IMR-90 (cell line): ENCODE results near the gene ZNF598. TPM values are rescaled to one million over a fixed set of nuclear protein-coding genes. Genes with fewer than 3 reads are reported as not detected.

Experiments used
- ATAC-seq: fragments of 200-7000 bp; cut with Tn5 transposase; 2 replicates; pipeline ENCODE4 v1.9.1; 2020; ENCODE audit warnings: low read depth, mild to moderate bottlenecking, moderate library complexity
- BruUV-seq: library from RNA; stranded (reverse); fragments of 400-500 nt; replicated peaks from 2 replicates; lab custom pipeline; 2021; lab: Mats Ljungman, UMichigan
- CTCF ChIA-PET: fragments of 300-600 bp; formaldehyde crosslinking; extraction: SDS; loops from one replicate; lab custom pipeline; 2021; ENCODE audit warnings: antibody characterized with exemption; lab: Yijun Ruan, JAX
- POLR2A ChIA-PET: fragments of 300-600 bp; sonication (Branson Sonifier 250); formaldehyde crosslinking; loops from one replicate; lab custom pipeline; 2022; ENCODE audit warnings: antibody characterized with exemption; ENCODE audit not compliant: unreplicated experiment; lab: Charles Lee
- DNase-seq: peaks from one replicate; pipeline ENCODE4 v3.0.0; 2013
- H2AFZ ChIP-seq: replicated peaks from 2 replicates; pipeline ENCODE3; 2013; ENCODE audit warnings: low read length, mild to moderate bottlenecking; ENCODE audit not compliant: poor library complexity
- H2AK5ac ChIP-seq: 2 replicates; pipeline ENCODE4 v1.6.1; 2013; ENCODE audit warnings: low read depth, low read length, inconsistent platforms
- H2AK9ac ChIP-seq: replicated peaks from 2 replicates; pipeline ENCODE3; 2013; ENCODE audit warnings: mild to moderate bottlenecking, low read depth, low read length, moderate library complexity; ENCODE audit not compliant: poor library complexity
- H2BK120ac ChIP-seq: 2 replicates; pipeline ENCODE4 v1.6.1; 2013; ENCODE audit warnings: low read depth, low read length, inconsistent platforms
- H2BK15ac ChIP-seq: 3 replicates; pipeline ENCODE4 v1.6.1; 2013; ENCODE audit warnings: low read depth, low read length, inconsistent platforms
- H2BK20ac ChIP-seq: 2 replicates; pipeline ENCODE4 v1.6.1; 2013; ENCODE audit warnings: low read depth, mild to moderate bottlenecking, inconsistent platforms, low read length, moderate library complexity
- H2BK5ac ChIP-seq: 2 replicates; pipeline ENCODE4 v1.6.1; 2013; ENCODE audit warnings: mild to moderate bottlenecking, low read depth, low read length, inconsistent platforms; ENCODE audit not compliant: poor library complexity, severe bottlenecking
- H3K14ac ChIP-seq: replicated peaks from 2 replicates; pipeline ENCODE4 v1.6.1; 2013; ENCODE audit warnings: low read depth, low read length, inconsistent platforms
- H3K18ac ChIP-seq: 2 replicates; pipeline ENCODE4 v1.6.1; 2013; ENCODE audit warnings: low read depth, low read length, control low read depth
- H3K23ac ChIP-seq: 2 replicates; pipeline ENCODE4 v1.6.1; 2013; ENCODE audit warnings: low read depth, low read length, inconsistent platforms
- H3K27ac ChIP-seq: 2 replicates; pipeline ENCODE4 v1.5.1; 2013; ENCODE audit warnings: mild to moderate bottlenecking, control low read depth, low read length; ENCODE audit not compliant: insufficient read depth
- H3K27me3 ChIP-seq: 2 replicates; pipeline ENCODE4 v1.6.1; 2013; ENCODE audit warnings: low read length; ENCODE audit not compliant: control insufficient read depth, insufficient read depth
- H3K36me3 ChIP-seq: 2 replicates; pipeline ENCODE4 v1.6.1; 2013; ENCODE audit warnings: low read length, mixed read lengths; ENCODE audit not compliant: control insufficient read depth, insufficient read depth
- H3K4ac ChIP-seq: 2 replicates; pipeline ENCODE4 v1.6.1; 2013; ENCODE audit warnings: low read depth, low read length, inconsistent platforms
- H3K4me1 ChIP-seq: 2 replicates; pipeline ENCODE4 v1.6.1; 2013; ENCODE audit warnings: low read length, mixed read lengths; ENCODE audit not compliant: control insufficient read depth, insufficient read depth
- H3K4me2 ChIP-seq: 2 replicates; pipeline ENCODE4 v1.6.1; 2013; ENCODE audit warnings: low read depth, mild to moderate bottlenecking, control low read depth, low read length, moderate library complexity
- H3K4me3 ChIP-seq: 2 replicates; pipeline ENCODE4 v1.5.1; 2013; ENCODE audit warnings: low read depth, mild to moderate bottlenecking, control low read depth, low read length, moderate library complexity; ENCODE audit not compliant: insufficient read depth
- H3K56ac ChIP-seq: 2 replicates; pipeline ENCODE4 v1.6.1; 2013; ENCODE audit warnings: low read length, inconsistent platforms; ENCODE audit not compliant: insufficient read depth; ENCODE audit errors: extremely low read depth
- H3K79me1 ChIP-seq, 2 experiments: 2 replicates each; pipeline ENCODE4 v1.6.1; 2013; ENCODE audit warnings: low read length in 2 of 2, inconsistent platforms in 1 of 2, low read depth in 1 of 2
- H3K9ac ChIP-seq: 2 replicates; pipeline ENCODE4 v1.6.1; 2013; ENCODE audit warnings: low read depth, low read length, control low read depth
- H3K9me1 ChIP-seq: 2 replicates; pipeline ENCODE4 v1.6.1; 2013; ENCODE audit warnings: low read length, inconsistent platforms; ENCODE audit not compliant: insufficient read depth
- H3K9me3 ChIP-seq: 2 replicates; pipeline ENCODE4 v1.6.1; 2013; ENCODE audit warnings: low read length; ENCODE audit not compliant: control insufficient read depth, insufficient read depth
- H4K20me1 ChIP-seq: 2 replicates; pipeline ENCODE4 v1.6.1; 2013; ENCODE audit warnings: low read length, inconsistent platforms; ENCODE audit not compliant: insufficient read depth
- H4K5ac ChIP-seq: 2 replicates; pipeline ENCODE4 v1.6.1; 2013; ENCODE audit warnings: mild to moderate bottlenecking, low read depth, low read length, control low read depth
- H4K8ac ChIP-seq, 2 experiments: 2 replicates each; pipeline ENCODE4 v1.6.1; 2013; ENCODE audit warnings: low read depth in 2 of 2, low read length in 2 of 2, control low read depth in 1 of 2, inconsistent platforms in 1 of 2
- H4K91ac ChIP-seq: 2 replicates; pipeline ENCODE4 v1.6.1; 2013; ENCODE audit warnings: low read depth, low read length, inconsistent platforms; ENCODE audit not compliant: insufficient read depth
- BHLHE40 ChIP-seq: fragments of 150-350 bp; IDR thresholded peaks from 2 replicates; pipeline ENCODE4 v1.6.1; 2016; ENCODE audit warnings: mild to moderate bottlenecking, low read depth, low read length
- CEBPB ChIP-seq: IDR thresholded peaks from 2 replicates; pipeline ENCODE4 v1.6.1; 2012; ENCODE audit warnings: low read depth, low read length, improper control_type of control experiment
- CHD1 ChIP-seq: IDR thresholded peaks from 2 replicates; pipeline ENCODE4 v1.6.1; 2012; ENCODE audit warnings: low read depth, low read length, improper control_type of control experiment
- FOS ChIP-seq: fragments of 150-350 bp; IDR thresholded peaks from 2 replicates; pipeline ENCODE4 v1.6.1; 2016; ENCODE audit warnings: low read depth, low read length
- MAFK ChIP-seq: IDR thresholded peaks from 2 replicates; pipeline ENCODE4 v1.6.1; 2012; ENCODE audit warnings: low read depth, low read length, improper control_type of control experiment
- MAZ ChIP-seq: IDR thresholded peaks from 2 replicates; pipeline ENCODE4 v1.6.1; 2012; ENCODE audit warnings: low read depth, mild to moderate bottlenecking, low read length, improper control_type of control experiment, moderate library complexity, borderline replicate concordance
- MXI1 ChIP-seq: IDR thresholded peaks from 2 replicates; pipeline ENCODE4 v1.6.1; 2012; ENCODE audit warnings: low read depth, mild to moderate bottlenecking, low read length, moderate library complexity, borderline replicate concordance
- NFE2L2 ChIP-seq: fragments of 150-350 bp; IDR thresholded peaks from 2 replicates; pipeline ENCODE4 v1.6.1; 2016; ENCODE audit warnings: low read depth, mild to moderate bottlenecking, low read length
- POLR2A ChIP-seq: IDR thresholded peaks from 2 replicates; pipeline ENCODE4 v1.6.1; 2012; ENCODE audit warnings: mild to moderate bottlenecking, low read depth, low read length
- RAD21 ChIP-seq: IDR thresholded peaks from 2 replicates; pipeline ENCODE4 v1.6.1; 2012; ENCODE audit warnings: low read length, improper control_type of control experiment
- RCOR1 ChIP-seq: IDR thresholded peaks from 2 replicates; pipeline ENCODE4 v1.6.1; 2012; ENCODE audit warnings: mild to moderate bottlenecking, low read length, improper control_type of control experiment; ENCODE audit not compliant: insufficient replicate concordance
- RFX5 ChIP-seq: IDR thresholded peaks from 2 replicates; pipeline ENCODE4 v1.8.0; 2012; ENCODE audit warnings: low read depth, mild to moderate bottlenecking, low read length, moderate library complexity
- SMC3 ChIP-seq: fragments of 150-350 bp; IDR thresholded peaks from 2 replicates; pipeline ENCODE4 v1.6.1; 2016; ENCODE audit warnings: low read depth, mild to moderate bottlenecking, antibody characterized with exemption, low read length, moderate library complexity
- WGBS, 2 experiments: methylation state at CpG; one replicate each; pipeline versions ENCODE4 v1.1.5 to v1.1.7; 2013; ENCODE audit warnings: missing lambda C conversion rate in 2 of 2; ENCODE audit not compliant: insufficient read length in 1 of 2; ENCODE audit errors: extremely low coverage in 2 of 2; 5-methylcytosine and 5-hydroxymethylcytosine counted together
- dilution Hi-C: fragments of 300-500 bp; cut with HindIII; formaldehyde crosslinking; loops from one replicate; pipeline ENCODE4 v1.14.3; 2018; ENCODE audit warnings: low sequenced_read_pairs; ENCODE audit not compliant: unreplicated experiment
- in situ Hi-C: fragments of 300-500 bp; cut with MboI; formaldehyde crosslinking; loops from 3 replicates; pipeline ENCODE4 v1.14.3; 2019; ENCODE audit warnings: low sequenced_read_pairs, inconsistent platforms, mixed read lengths
- intact Hi-C: fragments of 100-400 bp; cut with micrococcal nuclease; formaldehyde crosslinking; loops from 2 replicates; pipeline ENCODE4 v1.10.0; 2022
- polyA plus RNA-seq, 3 experiments: library from polyadenylated mRNA; depleted of rRNA; stranded (reverse); fragments of >200 nt; gene quantifications; 2 replicates each; pipeline ENCODE4 v1.2.3, GENCODE V29; 2012; ENCODE audit warnings: low replicate concordance in 1 of 3
- total RNA-seq: library from RNA; depleted of rRNA; stranded (reverse); fragments of >200 nt; gene quantifications from 2 replicates; pipeline ENCODE4 v1.2.3, GENCODE V29; 2012
- TF ChIP-seq, protein P1 (sequence below): fragments of 150-350 bp; IDR thresholded peaks from 2 replicates; pipeline ENCODE4 v1.6.1; 2017; ENCODE audit warnings: mild to moderate bottlenecking, antibody characterized with exemption, low read length, low read depth
- TF ChIP-seq, protein P2 (sequence below): conservative IDR thresholded peaks from 2 replicates; pipeline ENCODE4 v1.5.1; 2012; ENCODE audit warnings: mild to moderate bottlenecking, low read depth, low read length, improper control_type of control experiment
- TF ChIP-seq, protein P3 (sequence below): fragments of 150-350 bp; IDR thresholded peaks from 2 replicates; pipeline ENCODE4 v1.6.1; 2016; ENCODE audit warnings: low read depth, mild to moderate bottlenecking, low read length, moderate library complexity, borderline replicate concordance

ZNF598 gene
- total and polyA plus RNA-seq, 2 of the 4 experiments (the other 2 are of a cell fraction) = 3.4 to 36.4 TPM

DNA sequence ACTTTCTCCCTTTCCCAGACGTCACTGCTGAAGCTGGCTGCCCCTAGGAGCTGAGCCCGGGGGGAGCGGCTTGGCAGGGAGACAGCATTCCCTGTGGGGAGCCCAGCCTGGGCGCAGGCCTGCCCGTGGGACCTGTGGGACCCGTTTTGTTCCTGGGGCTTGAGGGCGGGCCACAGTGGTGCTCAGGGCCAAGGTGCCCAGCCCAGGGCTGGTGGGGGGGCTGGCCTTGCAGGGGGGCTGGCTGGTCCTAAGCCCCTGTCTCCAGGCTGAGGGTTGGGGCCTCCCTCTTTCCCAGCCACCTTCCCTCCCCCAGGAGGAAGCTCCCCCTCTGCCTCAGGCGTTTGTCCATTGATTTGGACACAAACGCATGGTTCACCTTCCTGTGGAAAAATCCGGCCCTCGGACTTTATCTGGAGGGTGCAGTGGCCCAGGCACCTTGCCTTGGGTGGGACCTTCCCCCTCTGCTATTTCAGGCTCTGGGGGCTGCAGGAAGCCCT, 21.5 kb upstream of the ZNF598 start:
- Histone ChIP-seq H2BK15ac (no peak overlapping the region), H3K79me1 (peaks cover 16 to 76% of the 10 kb centered on the region in 2 experiments), H3K9ac (no peak overlapping the region), H2BK20ac (no peak overlapping the region), H4K20me1 (peaks cover 15% of the 10 kb centered on the region), H3K18ac (no peak overlapping the region), H2BK5ac (no peak overlapping the region), H3K56ac (no peak overlapping the region), H3K4me2 (no peak overlapping the region), H4K5ac (no peak overlapping the region), H3K4me3 (no peak overlapping the region), H3K27ac (no peak overlapping the region), H3K14ac (no peak overlapping the region), H3K4ac (no peak overlapping the region), H3K9me3 (no peaks in the 10 kb centered on the region), H2BK120ac (no peak overlapping the region), H4K8ac (no peak overlapping the region), H2AFZ (no peak overlapping the region), H3K9me1 (peaks cover 13% of the 10 kb centered on the region), H3K36me3 (peaks cover 20% of the 10 kb centered on the region), H3K23ac (no peak overlapping the region), H3K27me3 (no peaks in the 10 kb centered on the region), H3K4me1 (peaks cover 47% of the 10 kb centered on the region), H4K91ac (no peak overlapping the region), H2AK5ac (no peak overlapping the region), H2AK9ac (peak overlapping the region; percentile 7)
- DNase-seq (no peak), ATAC-seq (no peak)
- intact Hi-C loops (no loop called here), in situ Hi-C loops (no loop called here), dilution Hi-C loops (no loop called here)
- ChIA-PET CTCF (no interaction called here), POLR2A (no interaction called here)
- 85% methylated on average over 4 of the region's 11 CpGs; no CpG with 5 or more reads in 1 of the 2 experiments for WGBS, 2 experiments
- TF ChIP-seq CHD1 = no peak
- no peak for TF ChIP-seq FOS
- TF ChIP-seq, protein P1, sequence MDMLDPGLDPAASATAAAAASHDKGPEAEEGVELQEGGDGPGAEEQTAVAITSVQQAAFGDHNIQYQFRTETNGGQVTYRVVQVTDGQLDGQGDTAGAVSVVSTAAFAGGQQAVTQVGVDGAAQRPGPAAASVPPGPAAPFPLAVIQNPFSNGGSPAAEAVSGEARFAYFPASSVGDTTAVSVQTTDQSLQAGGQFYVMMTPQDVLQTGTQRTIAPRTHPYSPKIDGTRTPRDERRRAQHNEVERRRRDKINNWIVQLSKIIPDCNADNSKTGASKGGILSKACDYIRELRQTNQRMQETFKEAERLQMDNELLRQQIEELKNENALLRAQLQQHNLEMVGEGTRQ = no peak
- no peak for TF ChIP-seq SMC3
- no peak for TF ChIP-seq RAD21
- no peak for TF ChIP-seq MXI1
- TF ChIP-seq RCOR1 = no peak
- no peak for TF ChIP-seq RFX5
- TF ChIP-seq NFE2L2 = no peak
- no peak for TF ChIP-seq MAZ
- TF ChIP-seq POLR2A = no peak
- TF ChIP-seq MAFK = no peak
- TF ChIP-seq, protein P2, sequence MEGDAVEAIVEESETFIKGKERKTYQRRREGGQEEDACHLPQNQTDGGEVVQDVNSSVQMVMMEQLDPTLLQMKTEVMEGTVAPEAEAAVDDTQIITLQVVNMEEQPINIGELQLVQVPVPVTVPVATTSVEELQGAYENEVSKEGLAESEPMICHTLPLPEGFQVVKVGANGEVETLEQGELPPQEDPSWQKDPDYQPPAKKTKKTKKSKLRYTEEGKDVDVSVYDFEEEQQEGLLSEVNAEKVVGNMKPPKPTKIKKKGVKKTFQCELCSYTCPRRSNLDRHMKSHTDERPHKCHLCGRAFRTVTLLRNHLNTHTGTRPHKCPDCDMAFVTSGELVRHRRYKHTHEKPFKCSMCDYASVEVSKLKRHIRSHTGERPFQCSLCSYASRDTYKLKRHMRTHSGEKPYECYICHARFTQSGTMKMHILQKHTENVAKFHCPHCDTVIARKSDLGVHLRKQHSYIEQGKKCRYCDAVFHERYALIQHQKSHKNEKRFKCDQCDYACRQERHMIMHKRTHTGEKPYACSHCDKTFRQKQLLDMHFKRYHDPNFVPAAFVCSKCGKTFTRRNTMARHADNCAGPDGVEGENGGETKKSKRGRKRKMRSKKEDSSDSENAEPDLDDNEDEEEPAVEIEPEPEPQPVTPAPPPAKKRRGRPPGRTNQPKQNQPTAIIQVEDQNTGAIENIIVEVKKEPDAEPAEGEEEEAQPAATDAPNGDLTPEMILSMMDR = no peak
- TF ChIP-seq, protein P3, sequence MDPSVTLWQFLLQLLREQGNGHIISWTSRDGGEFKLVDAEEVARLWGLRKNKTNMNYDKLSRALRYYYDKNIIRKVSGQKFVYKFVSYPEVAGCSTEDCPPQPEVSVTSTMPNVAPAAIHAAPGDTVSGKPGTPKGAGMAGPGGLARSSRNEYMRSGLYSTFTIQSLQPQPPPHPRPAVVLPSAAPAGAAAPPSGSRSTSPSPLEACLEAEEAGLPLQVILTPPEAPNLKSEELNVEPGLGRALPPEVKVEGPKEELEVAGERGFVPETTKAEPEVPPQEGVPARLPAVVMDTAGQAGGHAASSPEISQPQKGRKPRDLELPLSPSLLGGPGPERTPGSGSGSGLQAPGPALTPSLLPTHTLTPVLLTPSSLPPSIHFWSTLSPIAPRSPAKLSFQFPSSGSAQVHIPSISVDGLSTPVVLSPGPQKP = no peak
- no peak for TF ChIP-seq CEBPB
- TF ChIP-seq BHLHE40 = no peak
- BruUV-seq = no TSS peak
